HFFc6 (cell line): ENCODE data around the gene BNC1. TPM values are rescaled to one million over a fixed set of nuclear protein-coding genes. Genes with fewer than 3 reads are reported as not detected.

Experiments
- DNase-seq: peaks from one replicate; pipeline ENCODE4 v3.0.0-alpha.2; 2018
- H3K27ac Mint-ChIP-seq: 2 replicates; pipeline ENCODE4 v1.8.0; 2020; ENCODE audit warnings: mild to moderate bottlenecking, mixed read lengths
- H3K27me3 Mint-ChIP-seq: 2 replicates; pipeline ENCODE4 v1.8.0; 2021; ENCODE audit warnings: mild to moderate bottlenecking, moderate library complexity, mixed read lengths; ENCODE audit not compliant: insufficient read depth
- H3K36me3 Mint-ChIP-seq: 2 replicates; pipeline ENCODE4 v1.8.0; 2021; ENCODE audit warnings: low read depth, mixed read lengths
- H3K4me1 Mint-ChIP-seq: 2 replicates; pipeline ENCODE4 v1.8.0; 2020; ENCODE audit warnings: low read depth, mixed read lengths
- H3K4me3 Mint-ChIP-seq: 2 replicates; pipeline ENCODE4 v1.8.0; 2020; ENCODE audit warnings: mild to moderate bottlenecking, moderate library complexity, mixed read lengths
- H3K9me3 Mint-ChIP-seq: 2 replicates; pipeline ENCODE4 v1.8.0; 2020; ENCODE audit warnings: mild to moderate bottlenecking, mixed read lengths
- CTCF ChIP-seq: fragments of 200-600 bp; sonication (generic); IDR thresholded peaks from 2 replicates; pipeline ENCODE4 v1.5.0; 2021; ENCODE audit warnings: antibody characterized with exemption, mild to moderate bottlenecking
- total RNA-seq, 6 experiments: library from RNA; stranded (reverse); fragmentation: NEBNext Ultra II Directional; extraction: Animal tissue kit (Norgen Biotek cat#: 25700); gene quantifications; 2 replicates in 1 of 6; 3 replicates in 5 of 6; pipeline ENCODE4 v1.2.3, GENCODE V29; 2021

The BNC1 gene
- total RNA-seq, 6 experiments from 2014 or later: 8.8 to 17.5 (median 14.0) TPM

GRCh38 chr15:83283138-83283812 lies 1.2 kb downstream of the BNC1 start:
- H3K4me3 Mint-ChIP-seq: peak overlapping the region; percentile 97
- no peak for TF ChIP-seq CTCF
- peaks cover 78% of the 10 kb centered on the region for H3K4me1 Mint-ChIP-seq
- H3K36me3 Mint-ChIP-seq: peaks cover 15% of the 10 kb centered on the region; the same call in 1 of the 2 replicates
- DNase-seq: peak; percentile 36
- H3K27me3 Mint-ChIP-seq: peaks cover 2% of the 10 kb centered on the region
- H3K27ac Mint-ChIP-seq: peak overlapping the region; percentile 97
- peaks cover 3% of the 10 kb centered on the region; the same call in 1 of the 2 replicates for H3K9me3 Mint-ChIP-seq

DNA sequence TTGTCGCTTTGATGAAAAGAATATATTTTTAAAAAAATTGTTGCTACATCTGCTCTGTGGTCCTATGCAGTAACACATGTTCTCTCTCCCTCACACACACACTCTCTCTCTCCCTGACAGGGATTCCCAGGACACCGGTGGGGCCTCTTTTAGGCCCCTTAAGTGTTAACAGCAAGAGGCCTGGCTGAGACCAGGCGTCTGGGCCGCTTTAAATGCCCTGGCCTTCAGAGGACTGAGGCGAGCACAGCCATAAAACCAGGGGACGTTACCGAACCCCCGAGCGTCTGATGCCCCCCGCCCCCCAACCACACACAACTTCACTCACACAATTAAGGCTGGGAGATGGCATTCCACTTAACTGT lies 1.7 kb downstream of the BNC1 start:
- H3K27me3 Mint-ChIP-seq: peaks cover 2% of the 10 kb centered on the region
- peaks cover 78% of the 10 kb centered on the region for H3K4me1 Mint-ChIP-seq
- peaks cover 3% of the 10 kb centered on the region; the same call in 1 of the 2 replicates for H3K9me3 Mint-ChIP-seq
- no peak for DNase-seq
- peaks cover 18% of the 10 kb centered on the region; the same call in 1 of the 2 replicates for H3K36me3 Mint-ChIP-seq
- no peak for TF ChIP-seq CTCF
- H3K4me3 Mint-ChIP-seq: peak overlapping the region; percentile 97
- peak overlapping the region; percentile 97 for H3K27ac Mint-ChIP-seq

- no peak for TF ChIP-seq CTCF
- H3K4me1 Mint-ChIP-seq: peaks cover 75% of the 10 kb centered on the region
- no peak for DNase-seq
- peaks cover 20% of the 10 kb centered on the region; the same call in 1 of the 2 replicates for H3K36me3 Mint-ChIP-seq
- H3K9me3 Mint-ChIP-seq: peaks cover 3% of the 10 kb centered on the region; the same call in 1 of the 2 replicates
- H3K27ac Mint-ChIP-seq: peak overlapping the region; percentile 97
- H3K27me3 Mint-ChIP-seq: peaks cover 2% of the 10 kb centered on the region
- H3K4me3 Mint-ChIP-seq: peak overlapping the region; percentile 97
These were observed 2.3 kb downstream of the BNC1 start for GRCh38 chr15:83282141-83282540.

DNA sequence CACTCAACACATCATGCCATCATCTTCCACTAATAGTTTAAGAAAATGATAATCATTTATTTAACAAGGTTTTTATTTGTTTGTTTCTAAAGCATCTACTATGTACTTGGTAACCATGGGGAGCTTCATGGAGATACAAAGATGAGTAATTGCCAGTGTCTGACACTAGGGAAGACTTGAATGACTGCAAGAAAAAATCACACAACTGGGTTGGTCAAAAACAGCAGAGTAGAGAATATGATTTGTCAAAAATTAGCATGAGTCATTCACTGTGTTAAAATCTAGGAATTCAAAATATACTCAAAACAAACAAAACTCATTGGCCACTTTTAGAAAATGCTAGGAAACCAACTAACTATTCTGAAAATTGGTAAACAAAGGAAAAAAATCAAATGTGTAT lies 6.3 kb downstream of the BNC1 start:
- TF ChIP-seq CTCF: peak; percentile 29
- H3K27ac Mint-ChIP-seq: peak overlapping the region; percentile 91
- H3K27me3 Mint-ChIP-seq: no peaks in the 10 kb centered on the region; the same call in 1 of the 2 replicates
- DNase-seq: peak; percentile 94
- no peak overlapping the region for H3K4me3 Mint-ChIP-seq
- H3K9me3 Mint-ChIP-seq: no peaks in the 10 kb centered on the region; the same call in 1 of the 2 replicates
- H3K36me3 Mint-ChIP-seq: peaks cover 39% of the 10 kb centered on the region
- peaks cover 77% of the 10 kb centered on the region for H3K4me1 Mint-ChIP-seq

GRCh38 chr15:83276661-83277060 lies 7.8 kb downstream of the BNC1 start:
- peaks cover 35% of the 10 kb centered on the region for H3K36me3 Mint-ChIP-seq
- peaks cover 63% of the 10 kb centered on the region for H3K4me1 Mint-ChIP-seq

More at GRCh38 chr15:83276661-83277060, 7.8 kb downstream of the BNC1 start:
- DNase-seq: no peak
- H3K27me3 Mint-ChIP-seq: no peaks in the 10 kb centered on the region; the same call in 1 of the 2 replicates
- no peak overlapping the region for H3K4me3 Mint-ChIP-seq
- H3K9me3 Mint-ChIP-seq: no peaks in the 10 kb centered on the region; the same call in 1 of the 2 replicates
- TF ChIP-seq CTCF: no peak
- H3K27ac Mint-ChIP-seq: peak overlapping the region; percentile 91
